Prostate gland (tissue), 2 donors: Measurements from ENCODE around the gene APBA2. TPM values are rescaled to one million over a fixed set of nuclear protein-coding genes. Genes with fewer than 3 reads are reported as not detected.

Source experiments
- DNase-seq: peaks from one replicate; pipeline ENCODE4 v3.0.0-alpha.2; 2019; ENCODE audit warnings: low spot score
- H3K27ac ChIP-seq, 2 donors: fragments of 200-600 bp; sonication (generic); 2 replicates each; pipeline ENCODE4 v1.5.1; 2017 to 2019
- H3K27me3 ChIP-seq: fragments of 200-600 bp; sonication (generic); replicated peaks from 2 replicates; pipeline ENCODE4 v1.5.1; 2019; ENCODE audit not compliant: insufficient read depth
- H3K36me3 ChIP-seq, 2 donors: fragments of 200-600 bp; sonication (generic); 1 replicate in 1 of 2; 2 replicates in 1 of 2; pipeline versions ENCODE4 v1.5.1 to v1.8.1; 2017 to 2019
- H3K4me1 ChIP-seq: fragments of 200-600 bp; sonication (generic); replicated peaks from 2 replicates; pipeline ENCODE4 v1.5.1; 2019
- H3K4me3 ChIP-seq, 2 donors: fragments of 200-600 bp; sonication (generic); 2 replicates each; pipeline ENCODE4 v1.5.1; 2017 to 2019
- H3K9me3 ChIP-seq: fragments of 200-600 bp; sonication (generic); 2 replicates; pipeline ENCODE4 v1.5.1; 2017
- CTCF ChIP-seq, 4 experiments: fragments of 200-600 bp in 2 of 4; fragments of 450-650 bp in 2 of 4; sonication (generic) in 2 of 4; IDR thresholded peaks; 1 replicate in 3 of 4; 2 replicates in 1 of 4; pipeline ENCODE4 v1.5.1; 2016 to 2019; ENCODE audit warnings: antibody characterized with exemption in 4 of 4, mild to moderate bottlenecking in 2 of 4, moderate library complexity in 2 of 4
- POLR2A ChIP-seq: fragments of 450-650 bp; IDR thresholded peaks from one replicate; pipeline ENCODE4 v1.6.1; 2016; ENCODE audit warnings: antibody characterized with exemption, mild to moderate bottlenecking
- POLR2AphosphoS5 ChIP-seq: sonication (generic); formaldehyde crosslinking; IDR thresholded peaks from one replicate; pipeline ENCODE4 v1.6.1; 2017; ENCODE audit warnings: antibody characterized with exemption
- WGBS: methylation state at CpG from one replicate; pipeline ENCODE4 v1.1.5; 2018; 5-methylcytosine and 5-hydroxymethylcytosine counted together
- intact Hi-C: fragments of 100-400 bp; cut with DNase I; formaldehyde crosslinking; loops from one replicate; pipeline ENCODE4 v1.14.2; 2022
- total RNA-seq, 2 donors: library from RNA; depleted of rRNA; stranded (reverse); fragments of >200 nt; gene quantifications; one replicate each; pipeline ENCODE4 v1.1.0, GENCODE V29; 2016

APBA2 gene
- total RNA-seq, 2 donors from 2014 or later = 2.6 to 25.3 TPM

GRCh38 chr15:28921919-28922706, 36.3 kb downstream of the APBA2 start:
- TF ChIP-seq POLR2AphosphoS5 = no peak
- no peak for TF ChIP-seq CTCF (IDR thresholded peaks at IDR 0.05)
- TF ChIP-seq POLR2A = no peak
- intact Hi-C loops = no loop called here
- H3K4me1 ChIP-seq = no peaks in the 10 kb centered on the region
- no peaks in the 10 kb centered on the region for H3K27me3 ChIP-seq
- H3K4me3 ChIP-seq = no peak overlapping the region
- no peak overlapping the region for H3K27ac ChIP-seq
- H3K9me3 ChIP-seq = no peaks in the 10 kb centered on the region
- WGBS = 76% methylated on average over 12 of the region's 12 CpGs
- H3K36me3 ChIP-seq = no peaks in the 10 kb centered on the region
- no peak for DNase-seq

DNA sequence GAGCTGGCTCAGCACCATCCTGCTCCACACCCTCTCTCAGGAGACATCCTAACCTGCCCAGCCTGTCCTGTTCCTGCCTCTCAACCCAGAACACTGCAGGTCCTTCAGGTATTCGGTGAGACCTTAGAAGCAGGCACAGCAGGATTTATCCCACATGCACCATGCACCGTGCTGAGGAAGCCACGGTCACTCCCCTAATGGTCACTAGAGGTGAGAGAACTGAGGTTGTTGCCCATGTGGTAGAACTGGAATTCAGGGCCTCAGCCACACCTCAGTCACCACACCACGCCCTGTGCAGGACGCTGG, 36.9 kb downstream of the APBA2 start:
- intact Hi-C loops = no loop called here
- 80% methylated on average over 5 of the region's 5 CpGs for WGBS
- H3K4me3 ChIP-seq = no peak overlapping the region

GRCh38 chr15:28923726-28924280, 38.0 kb downstream of the APBA2 start:
- Histone ChIP-seq H3K27ac (no peak overlapping the region), H3K36me3 (no peaks in the 10 kb centered on the region), H3K9me3 (no peaks in the 10 kb centered on the region), H3K27me3 (no peaks in the 10 kb centered on the region), H3K4me3 (no peak overlapping the region), H3K4me1 (no peaks in the 10 kb centered on the region)
- intact Hi-C loops = no loop called here
- DNase-seq = no peak
- WGBS = 88% methylated on average over 8 of the region's 8 CpGs
- TF ChIP-seq POLR2AphosphoS5 (no peak), CTCF (IDR thresholded peaks at IDR 0.05) (no peak), POLR2A (no peak)

More for the DNA sequence above, 36.9 kb downstream of the APBA2 start:
- no peaks in the 10 kb centered on the region for H3K4me1 ChIP-seq
- H3K9me3 ChIP-seq = no peaks in the 10 kb centered on the region
- DNase-seq = no peak
- H3K36me3 ChIP-seq = no peaks in the 10 kb centered on the region
- TF ChIP-seq POLR2AphosphoS5 (no peak), CTCF (IDR thresholded peaks at IDR 0.05) (no peak), POLR2A (no peak)
- no peaks in the 10 kb centered on the region for H3K27me3 ChIP-seq
- H3K27ac ChIP-seq = no peak overlapping the region

- Histone ChIP-seq H3K4me3 (no peak overlapping the region), H3K4me1 (no peaks in the 10 kb centered on the region), H3K36me3 (no peaks in the 10 kb centered on the region), H3K27ac (no peak overlapping the region), H3K9me3 (no peaks in the 10 kb centered on the region), H3K27me3 (no peaks in the 10 kb centered on the region)
- intact Hi-C loops = no loop called here
- TF ChIP-seq POLR2AphosphoS5 (no peak), POLR2A (no peak), CTCF (IDR thresholded peaks at IDR 0.05) (no peak)
- DNase-seq = no peak
- WGBS = 96% methylated on average over 5 of the region's 5 CpGs
Measured at GRCh38 chr15:28927043-28927442, 41.3 kb downstream of the APBA2 start.

DNA sequence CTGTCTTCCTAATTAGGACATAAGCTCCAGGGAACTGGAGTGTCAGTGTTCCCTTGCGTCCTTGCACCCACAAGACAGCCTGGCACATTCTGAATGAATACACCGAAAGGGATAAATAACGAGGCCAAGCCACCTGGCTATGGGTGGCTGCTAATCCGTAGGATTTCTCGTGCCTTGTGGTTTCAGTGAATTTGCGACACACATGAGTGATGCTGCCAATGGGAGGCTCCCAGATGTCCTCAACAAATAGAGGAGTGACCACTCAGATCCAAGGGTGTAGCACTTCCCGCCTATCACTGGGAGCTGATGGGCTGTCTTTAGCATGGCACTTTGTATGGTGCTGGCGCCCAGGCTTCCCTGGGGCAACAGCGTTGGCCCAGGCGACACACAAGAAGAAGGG, 43.4 kb downstream of the APBA2 start:
- WGBS = 97% methylated on average over 10 of the region's 10 CpGs
- Histone ChIP-seq H3K4me3 (no peak overlapping the region), H3K36me3 (no peaks in the 10 kb centered on the region), H3K27me3 (no peaks in the 10 kb centered on the region), H3K27ac (no peak overlapping the region), H3K9me3 (no peaks in the 10 kb centered on the region), H3K4me1 (no peaks in the 10 kb centered on the region)
- TF ChIP-seq CTCF (IDR thresholded peaks at IDR 0.05) (no peak), POLR2AphosphoS5 (no peak), POLR2A (no peak)
- no peak for DNase-seq
- intact Hi-C loops = no loop called here
